H7 (cell line): ENCODE measurements around the gene CEND1. TPM values are rescaled to one million over a fixed set of nuclear protein-coding genes. Genes with fewer than 3 reads are reported as not detected.

Source experiments
- DNase-seq: peaks from one replicate; pipeline ENCODE4 v3.0.0; 2012
- H3K27me3 ChIP-seq: 2 replicates; pipeline ENCODE4 v1.6.0; 2011; ENCODE audit warnings: mild to moderate bottlenecking, low read length; ENCODE audit not compliant: control insufficient read depth, insufficient read depth
- H3K36me3 ChIP-seq: replicated peaks from 2 replicates; pipeline ENCODE4 v1.5.1; 2011; ENCODE audit warnings: low read length; ENCODE audit not compliant: control insufficient read depth, insufficient read depth
- H3K4me3 ChIP-seq: 2 replicates; pipeline ENCODE4 v1.5.1; 2011; ENCODE audit warnings: low read depth, mild to moderate bottlenecking, control low read depth, low read length, moderate library complexity; ENCODE audit not compliant: insufficient read depth
- total RNA-seq: library from RNA; depleted of rRNA; stranded (reverse); fragments of >200 nt; shearing (Covaris generic); gene quantifications from 2 replicates; pipeline ENCODE4 v1.2.3, GENCODE V29; 2014

CEND1 gene
- total RNA-seq, 1 experiment from 2014 or later, result 0.14 TPM

DNA sequence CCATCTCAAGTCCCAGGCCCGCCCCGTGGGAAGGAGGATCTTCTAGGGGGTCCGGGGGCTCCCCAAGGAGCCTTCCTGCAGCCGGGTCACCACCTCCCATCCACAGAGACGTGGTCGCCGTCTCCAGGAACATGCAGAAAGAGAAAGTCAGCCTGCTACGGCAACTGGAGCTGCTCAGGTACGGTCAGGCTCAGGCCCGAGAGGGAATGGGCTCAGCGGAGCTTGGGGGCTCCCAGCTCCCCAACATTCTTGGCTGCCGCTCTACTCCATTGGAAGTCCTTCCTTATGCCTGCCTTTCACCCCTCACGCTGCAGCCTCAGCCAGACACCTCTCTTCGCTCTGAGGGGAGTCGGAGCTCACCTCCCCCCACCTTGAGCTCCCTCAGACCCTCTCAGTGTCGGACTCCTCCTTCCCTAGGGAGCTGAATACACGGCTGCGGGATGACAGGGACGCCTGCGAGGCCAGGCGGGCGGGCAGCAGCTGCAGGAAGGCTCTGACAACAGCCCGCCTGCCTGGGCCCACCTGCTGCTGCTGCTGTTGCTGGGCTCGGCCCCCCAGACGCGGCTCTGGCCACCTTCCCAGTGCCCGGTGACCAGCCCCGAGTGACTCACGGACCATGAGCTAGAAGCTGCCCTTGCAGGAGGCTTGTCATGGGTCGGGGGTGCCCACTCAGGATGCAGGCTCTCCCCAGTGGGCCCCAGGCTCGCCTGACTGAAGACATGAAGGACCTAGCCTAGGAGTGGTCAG is 41.4 kb upstream of the CEND1 start:
- peaks cover 51% of the 10 kb centered on the region for H3K27me3 ChIP-seq
- H3K4me3 ChIP-seq, result peak overlapping the region; percentile 62
- no peaks in the 10 kb centered on the region for H3K36me3 ChIP-seq
- no peak for DNase-seq

GRCh38 chr11:830295-831117 is 40.6 kb upstream of the CEND1 start:
- peaks cover 53% of the 10 kb centered on the region for H3K27me3 ChIP-seq
- peak overlapping the region; percentile 62 for H3K4me3 ChIP-seq
- H3K36me3 ChIP-seq, result no peaks in the 10 kb centered on the region
- peak; percentile 99 for DNase-seq

GRCh38 chr11:829847-830294 is 40.0 kb upstream of the CEND1 start:
- no peak for DNase-seq
- peak overlapping the region; percentile 49 for H3K4me3 ChIP-seq
- H3K27me3 ChIP-seq, result peaks cover 53% of the 10 kb centered on the region
- no peaks in the 10 kb centered on the region for H3K36me3 ChIP-seq

DNA sequence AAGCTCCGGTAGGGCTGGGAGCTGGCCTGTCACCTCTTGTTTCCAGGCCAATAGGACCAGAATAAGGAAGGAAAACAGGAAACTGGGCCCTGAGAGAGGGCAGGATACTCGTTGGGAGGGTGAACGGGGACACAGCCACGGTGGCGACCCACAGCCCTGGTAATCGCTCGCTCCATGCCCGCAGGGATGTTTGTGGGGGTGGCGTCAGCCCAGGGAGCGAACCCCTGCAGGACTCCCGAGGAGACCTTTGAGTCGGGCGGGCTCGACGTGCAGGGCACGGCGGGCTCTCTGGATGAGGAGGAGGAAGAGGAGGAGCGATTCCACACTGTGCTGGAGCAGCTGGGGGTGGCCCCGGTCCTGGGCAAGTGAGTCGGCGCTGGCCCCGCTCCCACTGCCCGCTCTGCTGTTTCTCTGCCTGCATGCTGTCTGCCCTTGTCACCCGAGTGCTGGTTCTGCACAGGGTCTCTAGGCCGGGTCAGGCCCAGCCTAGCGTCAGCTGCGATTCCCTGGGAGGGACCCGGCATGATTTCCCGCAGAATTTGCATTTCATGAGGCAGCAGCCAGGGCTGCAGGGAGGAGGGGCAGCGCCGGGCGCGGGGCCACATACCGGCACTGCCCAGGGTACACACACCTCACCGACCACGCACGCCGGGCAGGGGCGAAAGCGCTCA is 39.4 kb upstream of the CEND1 start:
- Histone ChIP-seq H3K36me3 (no peaks in the 10 kb centered on the region), H3K4me3 (peak overlapping the region; percentile 49), H3K27me3 (peaks cover 53% of the 10 kb centered on the region)
- peak; percentile 83 for DNase-seq

DNA sequence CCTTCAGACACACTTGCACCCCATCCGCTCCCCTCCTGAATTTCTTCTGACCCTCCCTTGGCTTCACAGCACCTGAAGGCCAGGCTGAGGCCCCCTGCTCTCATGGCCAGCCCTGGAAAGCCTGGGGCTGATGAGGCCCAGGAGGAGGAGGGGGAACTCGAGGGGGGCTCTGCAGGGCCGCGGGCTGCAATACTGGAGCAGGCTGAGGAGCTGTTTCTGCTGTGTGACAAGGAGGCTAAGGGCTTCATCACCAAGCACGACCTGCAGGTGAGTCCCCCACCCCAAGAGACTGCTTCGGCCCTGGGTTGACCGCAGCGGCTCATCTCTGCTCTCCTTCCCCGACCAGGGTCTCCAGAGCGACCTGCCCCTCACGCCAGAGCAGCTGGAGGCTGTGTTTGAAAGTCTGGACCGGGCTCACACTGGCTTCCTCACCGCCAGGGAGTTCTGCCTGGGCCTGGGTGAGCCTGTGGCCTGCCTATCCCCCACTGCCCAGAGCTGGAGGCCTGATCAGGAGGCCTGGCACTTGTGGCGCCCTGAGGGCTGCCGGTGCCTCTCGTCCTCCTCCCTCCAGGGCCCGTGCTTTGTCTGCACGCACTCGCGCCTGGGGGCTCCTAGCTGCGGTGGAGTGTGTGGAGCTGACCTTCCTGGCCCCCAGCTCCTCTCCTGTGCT is 38.8 kb upstream of the CEND1 start:
- Histone ChIP-seq H3K36me3 (no peaks in the 10 kb centered on the region), H3K4me3 (no peak overlapping the region), H3K27me3 (peaks cover 53% of the 10 kb centered on the region)
- no peak for DNase-seq

DNA sequence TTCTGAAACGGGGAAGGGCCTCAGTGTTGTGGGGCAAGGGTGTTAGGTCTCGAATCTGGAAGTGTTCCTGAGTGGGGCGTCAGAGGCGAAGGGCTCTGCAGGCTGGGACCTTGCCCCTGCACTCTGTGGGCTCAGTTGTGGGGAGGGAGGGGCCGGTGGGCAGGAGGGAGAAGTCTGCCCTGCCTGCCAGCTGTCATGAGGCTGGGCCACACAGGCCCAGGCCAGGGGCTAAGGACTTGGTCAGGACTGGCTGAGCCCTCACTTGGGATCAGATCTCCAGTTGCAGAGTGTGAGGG is 38.0 kb upstream of the CEND1 start, which contains the start of gene CRACR2B:
Gene CRACR2B, plus strand, starts transcription at position 23 of the 296 bp plus-strand sequence. CDS start 689 bp downstream, outside the sequence.
- Histone ChIP-seq H3K27me3 (peaks cover 53% of the 10 kb centered on the region), H3K4me3 (peak within 1 kb of the TSS; percentile 52)

DNA sequence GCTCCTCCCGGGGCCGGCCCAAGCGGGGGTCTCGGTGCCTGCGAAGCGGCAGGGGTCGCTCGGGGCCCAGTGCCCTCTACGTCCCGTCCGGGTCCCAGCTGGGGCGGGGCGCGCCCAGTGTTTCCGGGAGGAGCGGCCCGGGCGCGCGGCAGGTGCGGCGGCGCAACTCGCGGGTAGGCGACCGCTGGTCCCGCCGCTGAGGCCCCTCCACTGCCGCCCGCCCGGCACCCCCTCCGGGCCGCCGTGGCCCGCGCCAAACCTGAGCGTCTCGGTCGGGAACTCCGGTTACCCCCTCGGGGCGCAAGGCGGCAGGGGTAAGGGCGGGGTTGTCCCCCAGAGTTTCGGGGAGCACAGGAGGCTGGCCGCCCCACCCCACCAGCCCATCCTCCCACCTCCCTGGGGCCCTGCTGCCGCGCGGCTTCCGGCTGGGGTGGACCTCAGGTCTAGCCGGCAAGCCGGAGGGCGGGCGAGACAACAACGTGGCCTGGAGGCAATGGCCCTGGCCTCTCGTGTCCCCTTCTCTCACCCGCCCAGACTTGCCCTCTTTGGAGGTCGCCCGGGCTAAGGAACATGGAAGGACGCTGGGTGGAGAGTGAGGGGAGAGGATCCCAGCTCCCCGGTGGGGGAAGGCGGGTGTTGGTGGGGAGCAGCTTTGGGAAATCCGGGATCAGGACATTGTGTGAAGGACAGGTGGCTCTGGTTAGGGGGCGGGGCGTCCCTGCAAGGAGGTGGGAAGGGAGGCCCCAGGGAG is 37.4 kb upstream of the CEND1 start:
- H3K4me3 ChIP-seq, result peak overlapping the region; percentile 52
- DNase-seq, result peak; percentile 89

More for the DNA sequence above, 38.0 kb upstream of the CEND1 start, which contains the start of gene CRACR2B:
- no peak for DNase-seq
- H3K36me3 ChIP-seq, result no peaks in the 10 kb centered on the region

DNA sequence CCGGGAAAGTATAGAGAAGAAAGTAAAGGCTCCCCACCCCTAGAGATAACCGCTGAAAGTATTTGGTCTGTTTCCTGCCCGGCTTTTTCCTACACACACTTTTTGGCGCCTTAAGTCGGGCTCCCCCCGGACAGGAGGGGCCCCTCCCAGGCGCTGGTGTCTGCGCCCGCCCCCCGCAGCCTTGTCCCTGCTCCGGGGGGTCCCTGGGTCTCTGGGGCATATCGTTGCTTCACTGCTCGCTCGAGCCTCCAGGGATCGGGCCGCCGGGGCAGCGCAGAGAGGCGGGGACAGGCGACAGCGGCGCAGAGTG is 36.9 kb upstream of the CEND1 start:
- no peak for DNase-seq
- Histone ChIP-seq H3K27me3 (peaks cover 46% of the 10 kb centered on the region), H3K36me3 (no peaks in the 10 kb centered on the region), H3K4me3 (peak overlapping the region; percentile 52)

More for the DNA sequence above, 37.4 kb upstream of the CEND1 start:
- no peaks in the 10 kb centered on the region for H3K36me3 ChIP-seq
- peaks cover 51% of the 10 kb centered on the region for H3K27me3 ChIP-seq

- H3K4me3 ChIP-seq, result no peak overlapping the region
- no peaks in the 10 kb centered on the region for H3K36me3 ChIP-seq
- no peak for DNase-seq
- H3K27me3 ChIP-seq, result peaks cover 40% of the 10 kb centered on the region
Measured at GRCh38 chr11:826227-826621, 36.3 kb upstream of the CEND1 start.

DNA sequence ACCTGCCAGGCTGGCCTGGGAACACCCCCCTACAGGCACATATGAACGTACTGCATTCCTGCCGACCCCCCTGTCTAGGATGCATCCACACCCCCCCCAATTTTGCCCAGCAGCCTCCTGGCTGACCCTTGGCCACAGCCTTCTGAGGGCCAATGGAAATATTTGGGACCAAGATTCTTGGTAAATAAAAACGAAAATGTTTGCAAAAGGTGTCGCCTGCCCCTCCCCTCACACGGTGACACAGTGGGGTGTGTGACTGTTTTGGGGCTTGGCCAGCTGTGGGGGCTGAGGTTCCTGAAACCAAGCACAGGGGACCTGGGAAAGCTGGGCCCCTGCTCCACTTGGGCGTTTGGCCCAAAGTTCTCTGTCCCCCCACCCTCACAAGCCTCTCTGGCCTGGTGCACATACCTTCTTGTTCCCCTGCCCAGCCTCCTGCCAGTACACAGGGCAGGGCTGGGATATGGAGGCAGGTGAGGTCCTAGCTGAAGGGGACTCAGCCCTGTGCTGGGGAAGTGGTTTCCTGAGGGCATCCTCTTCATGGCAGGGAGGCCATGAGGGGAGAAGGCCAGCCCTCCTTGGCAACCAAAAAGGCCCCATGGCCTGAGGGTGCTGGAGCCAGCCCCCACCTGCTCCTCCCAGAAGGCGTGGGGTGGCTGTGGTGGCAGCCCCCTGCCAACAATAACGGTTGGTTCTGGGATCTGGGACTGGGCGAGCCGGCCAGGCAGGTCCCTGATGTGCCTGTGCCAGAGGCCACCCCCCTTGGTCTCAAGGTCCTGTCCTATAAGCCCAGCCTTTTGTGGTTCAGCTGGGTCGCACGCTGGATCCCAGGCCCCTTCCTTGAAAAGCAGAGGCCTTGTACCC is 35.7 kb upstream of the CEND1 start:
- no peak for DNase-seq
- H3K27me3 ChIP-seq, result peaks cover 34% of the 10 kb centered on the region
- no peak overlapping the region for H3K4me3 ChIP-seq
- H3K36me3 ChIP-seq, result no peaks in the 10 kb centered on the region

GRCh38 chr11:824942-825341 is 35.1 kb upstream of the CEND1 start:
- Histone ChIP-seq H3K36me3 (no peaks in the 10 kb centered on the region), H3K4me3 (no peak overlapping the region), H3K27me3 (peaks cover 31% of the 10 kb centered on the region)
- DNase-seq, result no peak

GRCh38 chr11:824292-824880 is 34.5 kb upstream of the CEND1 start:
- Histone ChIP-seq H3K4me3 (no peak overlapping the region), H3K36me3 (no peaks in the 10 kb centered on the region), H3K27me3 (peaks cover 26% of the 10 kb centered on the region)
- no peak for DNase-seq
